Stimulated activated CD8-positive, alpha-beta memory T cell treated with anti-CD3 and anti-CD28 coated beads, Interleukin-7, amount 100 ng/mL, for 48 hours (primary cell): ENCODE measurements around the gene RAI14.
A peak's percentile ranks its signal among the peaks of the same experiment; 100 is the strongest.
"Not testable (repeated sequence)": the region's sequence is repeated elsewhere in the genome, so short reads cannot be mapped to it uniquely, and the experiment has no call there.

Source experiments
- DNase-seq, 2 donors: peaks; one replicate each; pipeline ENCODE4 v3.0.0-alpha.2; 2020; ENCODE audit warnings: low read depth in 1 of 2; ENCODE audit errors: extremely low read depth in 1 of 2

Gene RAI14

GRCh38 chr5:34806532-34806931, 150.4 kb downstream of the RAI14 start:
- no peak for DNase-seq

GRCh38 chr5:34811706-34812105, 155.6 kb downstream of the RAI14 start:
- DNase-seq = no peak

GRCh38 chr5:34813509-34813908, 157.4 kb downstream of the RAI14 start:
- DNase-seq = no peak

- DNase-seq = no peak
Measured at GRCh38 chr5:34817558-34818351, 161.6 kb downstream of the RAI14 start.

- DNase-seq = no peak
Measured at GRCh38 chr5:34818717-34819116, 162.6 kb downstream of the RAI14 start.

DNA sequence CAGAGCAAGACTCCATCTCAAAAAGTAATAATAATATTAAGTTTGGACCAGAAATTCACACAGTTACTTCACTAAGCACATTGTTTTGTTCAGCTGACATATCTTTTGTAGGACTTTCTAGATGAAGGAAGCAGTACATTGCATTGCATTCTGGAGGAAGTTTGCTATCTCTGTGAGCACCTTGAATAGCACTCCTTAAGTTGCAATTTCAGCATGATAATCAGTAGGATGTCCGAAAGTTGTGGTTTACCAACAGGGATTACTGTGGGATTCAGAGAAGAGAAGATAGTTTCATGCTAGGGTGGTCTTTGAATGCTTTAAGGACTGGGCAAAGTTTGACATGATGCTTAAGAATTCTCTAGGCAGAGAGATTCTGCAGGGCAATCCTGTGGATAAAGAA, 164.5 kb downstream of the RAI14 start:
- no peak for DNase-seq

DNA sequence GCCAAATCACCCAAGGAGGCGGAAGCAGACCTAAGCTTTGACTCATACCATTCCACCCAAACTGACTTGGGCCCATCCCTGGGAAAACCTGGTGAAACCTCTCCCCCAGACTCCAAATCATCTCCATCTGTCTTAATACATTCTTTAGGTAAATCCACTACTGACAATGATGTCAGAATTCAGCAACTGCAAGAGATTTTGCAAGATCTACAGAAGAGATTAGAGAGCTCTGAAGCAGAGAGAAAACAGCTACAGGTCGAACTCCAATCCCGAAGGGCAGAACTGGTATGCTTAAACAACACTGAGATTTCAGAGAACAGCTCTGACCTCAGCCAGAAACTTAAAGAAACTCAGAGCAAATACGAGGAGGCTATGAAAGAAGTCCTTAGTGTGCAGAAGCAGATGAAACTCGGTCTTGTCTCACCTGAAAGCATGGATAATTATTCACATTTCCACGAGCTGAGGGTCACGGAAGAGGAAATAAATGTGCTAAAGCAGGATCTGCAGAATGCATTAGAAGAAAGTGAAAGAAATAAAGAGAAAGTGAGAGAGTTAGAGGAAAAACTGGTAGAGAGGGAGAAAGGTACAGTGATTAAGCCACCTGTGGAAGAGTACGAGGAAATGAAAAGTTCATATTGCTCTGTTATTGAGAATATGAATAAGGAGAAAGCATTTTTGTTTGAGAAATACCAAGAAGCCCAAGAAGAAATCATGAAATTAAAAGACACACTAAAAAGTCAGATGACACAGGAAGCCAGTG, 167.0 kb downstream of the RAI14 start:
- no peak for DNase-seq

- no peak for DNase-seq
Measured at GRCh38 chr5:34826347-34826746, 170.2 kb downstream of the RAI14 start.

DNA sequence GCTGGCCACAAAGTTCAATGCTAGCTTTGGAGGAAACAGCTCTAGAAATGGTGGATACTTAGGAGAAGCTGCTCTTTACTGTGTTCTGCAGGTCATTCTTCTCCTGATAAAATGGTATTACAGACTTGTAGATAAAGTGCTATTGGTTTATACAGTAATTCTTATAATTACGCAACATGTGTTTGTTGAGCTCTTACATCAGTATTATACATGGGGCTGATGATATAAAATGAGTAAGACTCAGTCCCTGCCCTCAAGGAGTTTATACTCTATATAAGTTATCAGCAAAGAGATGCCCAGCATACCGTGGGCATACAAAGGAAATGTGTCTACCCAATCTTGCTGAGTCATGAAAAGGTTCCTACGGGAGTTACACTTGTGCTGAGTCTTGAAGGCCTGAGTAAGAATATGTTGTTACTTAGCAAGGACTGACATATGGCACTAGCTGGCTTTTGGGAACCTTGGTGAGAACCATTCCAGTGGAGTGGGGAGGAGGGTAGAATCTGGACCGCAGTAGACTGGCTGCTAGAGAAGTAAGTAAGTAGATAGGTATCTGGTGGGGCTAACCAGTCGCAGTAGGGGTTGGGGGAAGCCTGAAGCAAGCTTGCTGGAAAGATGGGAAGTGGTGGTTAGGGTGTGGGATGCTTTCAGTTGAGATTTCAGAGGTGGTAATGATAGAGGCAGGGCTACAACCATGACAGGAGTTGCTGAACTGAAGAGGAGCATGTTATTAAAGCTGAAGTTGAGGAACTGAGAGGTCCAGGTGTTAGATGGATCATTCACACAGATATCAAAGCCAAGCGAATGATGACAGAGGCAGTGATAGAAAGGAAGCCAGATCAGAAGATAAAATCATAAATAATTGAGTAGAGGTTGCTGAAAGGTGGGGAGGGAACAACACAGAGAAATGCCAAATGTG, 171.7 kb downstream of the RAI14 start:
- DNase-seq = no peak

DNA sequence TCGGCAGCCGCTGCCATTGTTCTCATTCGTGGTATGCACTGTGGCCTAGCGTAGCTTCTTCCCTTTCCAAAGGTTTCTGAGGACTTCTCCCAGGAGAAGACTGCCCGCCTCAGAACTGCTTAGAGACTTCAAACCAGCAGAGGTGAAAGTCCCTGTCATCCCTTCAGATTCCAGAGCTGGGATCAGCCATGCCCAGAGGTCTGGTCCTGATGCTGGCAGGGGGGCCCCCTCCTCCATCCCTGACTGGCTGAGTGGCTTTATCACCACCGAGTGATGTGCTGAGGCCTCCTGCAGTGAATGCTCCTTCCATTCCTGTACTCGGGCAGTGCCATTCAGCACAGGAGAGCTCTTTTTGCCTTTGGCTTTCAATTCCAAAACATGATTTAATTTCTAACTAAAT, 174.7 kb downstream of the RAI14 start:
- DNase-seq = not testable (repeated sequence)

GRCh38 chr5:34831303-34831702, 175.2 kb downstream of the RAI14 start:
- DNase-seq = no peak

GRCh38 chr5:34832568-34832967, 176.4 kb downstream of the RAI14 start:
- DNase-seq = no peak

- DNase-seq = no peak
Measured at GRCh38 chr5:34833090-34833489, 177.0 kb downstream of the RAI14 start.

- no peak for DNase-seq
Measured at GRCh38 chr5:34833976-34834793, 178.1 kb downstream of the RAI14 start.

- DNase-seq = no peak
Measured at GRCh38 chr5:34834794-34835089, 178.6 kb downstream of the RAI14 start.

- DNase-seq = no peak
Measured at GRCh38 chr5:34835664-34836063, 179.5 kb downstream of the RAI14 start.

- DNase-seq = peak; percentile 73 to 87
Measured at GRCh38 chr5:34838785-34839714, 182.9 kb downstream of the RAI14 start, which contains the start of gene TTC23L. Gene TTC23L (plus strand): TSS chr5:34839164. CDS start chr5:34840672, 1,508 bp downstream.

GRCh38 chr5:34841816-34842215, 185.7 kb downstream of the RAI14 start:
- DNase-seq = no peak

DNA sequence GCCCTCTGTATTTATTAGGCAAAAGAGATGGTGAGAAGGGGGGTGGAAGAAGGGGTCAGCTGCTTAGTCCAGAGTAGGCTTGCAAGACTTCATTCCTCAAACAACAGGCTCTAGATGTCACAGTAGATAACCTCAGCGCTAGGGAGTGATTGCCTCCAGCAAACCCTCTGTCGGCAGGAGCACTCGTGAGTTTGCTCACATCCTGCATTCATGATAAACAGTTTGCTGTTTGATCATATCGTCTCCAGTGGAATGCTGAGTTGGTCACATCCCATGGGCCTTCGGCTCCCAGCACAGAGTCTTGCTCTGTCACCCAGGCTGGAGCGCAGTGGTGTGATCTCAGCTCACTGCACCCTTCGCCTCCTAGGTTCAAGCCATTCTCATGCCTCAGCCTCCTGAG, 186.4 kb downstream of the RAI14 start:
- no peak for DNase-seq
